Activated CD8-positive, alpha-beta T cell treated with anti-CD3 and anti-CD28 coated beads for 36 hours (primary cell): Measurements from ENCODE around the gene ANKRD28. TPM values are rescaled to one million over a fixed set of nuclear protein-coding genes. Genes with fewer than 3 reads are reported as not detected.

Source experiments
- ATAC-seq: fragments of 200-7000 bp; cut with Tn5 transposase; one replicate; pipeline ENCODE4 v1.10.0; 2021; ENCODE audit warnings: mild to moderate bottlenecking, moderate library complexity
- CTCF ChIA-PET: fragments of 350-600 bp; sonication (Branson Sonifier 250); formaldehyde crosslinking; loops from one replicate; lab custom pipeline; 2021; ENCODE audit warnings: antibody characterized with exemption; lab: Charles Lee
- POLR2A ChIA-PET: fragments of 350-600 bp; sonication (Branson Sonifier 250); formaldehyde crosslinking; loops from one replicate; lab custom pipeline; 2021; ENCODE audit warnings: antibody characterized with exemption; lab: Charles Lee
- DNase-seq: peaks from one replicate; pipeline ENCODE4 v3.0.0-alpha.2; 2020
- H3K27ac Mint-ChIP-seq: one replicate; pipeline ENCODE4 v1.8.0; 2021; ENCODE audit warnings: mild to moderate bottlenecking, mixed read lengths
- H3K27me3 Mint-ChIP-seq: one replicate; pipeline ENCODE4 v1.8.0; 2021; ENCODE audit warnings: mixed read lengths
- H3K36me3 Mint-ChIP-seq: one replicate; pipeline ENCODE4 v1.8.0; 2021; ENCODE audit warnings: low read depth, mixed read lengths
- H3K4me1 Mint-ChIP-seq: one replicate; pipeline ENCODE4 v1.8.0; 2021; ENCODE audit warnings: low read depth, mixed read lengths
- H3K4me3 Mint-ChIP-seq: one replicate; pipeline ENCODE4 v1.8.0; 2021; ENCODE audit warnings: mild to moderate bottlenecking, moderate library complexity, mixed read lengths
- H3K9me3 Mint-ChIP-seq: one replicate; pipeline ENCODE4 v1.8.0; 2021; ENCODE audit warnings: mixed read lengths
- CTCF ChIP-seq: fragments of 200-600 bp; IDR thresholded peaks from one replicate; pipeline ENCODE4 v1.8.0; 2022; ENCODE audit warnings: antibody characterized with exemption, mild to moderate bottlenecking
- intact Hi-C: fragments of 100-400 bp; cut with micrococcal nuclease; formaldehyde crosslinking; loops from one replicate; pipeline ENCODE4 v1.10.0; 2022
- total RNA-seq, 2 experiments: library from RNA; stranded (reverse); gene quantifications; one replicate each; pipeline ENCODE4 v1.2.3, GENCODE V29; 2021

Gene ANKRD28
- total RNA-seq, 2 experiments from 2014 or later: 32.9 to 35.3 TPM

- intact Hi-C loops: no loop called here
- H3K36me3 Mint-ChIP-seq: peaks cover 28% of the 10 kb centered on the region
Measured at GRCh38 chr3:15690230-15690629, 107.5 kb downstream of the ANKRD28 start.

GRCh38 chr3:15685927-15686326 lies 111.9 kb downstream of the ANKRD28 start:
- Mint-ChIP-seq H3K9me3 (no peaks in the 10 kb centered on the region), H3K4me1 (no peaks in the 10 kb centered on the region), H3K4me3 (no peak overlapping the region), H3K27me3 (no peaks in the 10 kb centered on the region), H3K27ac (no peak overlapping the region), H3K36me3 (peaks cover 20% of the 10 kb centered on the region)
- TF ChIP-seq CTCF: no peak
- ChIA-PET CTCF (interaction anchor here (1.7 kb wide), 1 partner anchor 10 kb away, joined by 4 read pairs; no protein-coding TSS in a partner anchor), POLR2A (no interaction called here)
- ATAC-seq (no peak), DNase-seq (no peak)
- intact Hi-C loops: no loop called here

More at GRCh38 chr3:15690230-15690629, 107.5 kb downstream of the ANKRD28 start:
- H3K27ac Mint-ChIP-seq: no peak overlapping the region
- CTCF ChIA-PET: no interaction called here
- no peak overlapping the region for H3K4me3 Mint-ChIP-seq
- no peak for TF ChIP-seq CTCF
- no peaks in the 10 kb centered on the region for H3K4me1 Mint-ChIP-seq
- H3K9me3 Mint-ChIP-seq: no peaks in the 10 kb centered on the region
- no peaks in the 10 kb centered on the region for H3K27me3 Mint-ChIP-seq
- DNase-seq (no peak), ATAC-seq (no peak)
- POLR2A ChIA-PET: no interaction called here

GRCh38 chr3:15683253-15683652 lies 114.5 kb downstream of the ANKRD28 start:
- TF ChIP-seq CTCF: no peak
- H3K4me3 Mint-ChIP-seq: no peak overlapping the region
- H3K36me3 Mint-ChIP-seq: peaks cover 24% of the 10 kb centered on the region
- H3K27ac Mint-ChIP-seq: no peak overlapping the region
- ChIA-PET POLR2A (no interaction called here), CTCF (interaction anchor here (1.2 to 1.7 kb wide), 2 partner anchors 16 to 53 kb away, joined by 3 to 7 read pairs; no protein-coding TSS in a partner anchor)
- intact Hi-C loops: no loop called here
- H3K4me1 Mint-ChIP-seq: no peaks in the 10 kb centered on the region
- no peak for DNase-seq
- no peaks in the 10 kb centered on the region for H3K27me3 Mint-ChIP-seq
- ATAC-seq: no peak
- H3K9me3 Mint-ChIP-seq: no peaks in the 10 kb centered on the region

- Mint-ChIP-seq H3K27ac (no peak overlapping the region), H3K9me3 (no peaks in the 10 kb centered on the region), H3K4me1 (no peaks in the 10 kb centered on the region), H3K36me3 (peaks cover 24% of the 10 kb centered on the region), H3K4me3 (no peak overlapping the region), H3K27me3 (no peaks in the 10 kb centered on the region)
- ChIA-PET POLR2A (no interaction called here), CTCF (interaction anchor here (0.7 to 1.7 kb wide), 3 partner anchors 15 to 52 kb away, joined by 3 to 7 read pairs (median 3); no protein-coding TSS in a partner anchor)
- DNase-seq: no peak
- no peak for TF ChIP-seq CTCF
- no peak for ATAC-seq
- intact Hi-C loops: no loop called here
Measured at GRCh38 chr3:15682561-15683185, 115.1 kb downstream of the ANKRD28 start.

GRCh38 chr3:15681668-15682067 lies 116.1 kb downstream of the ANKRD28 start:
- ATAC-seq: no peak
- intact Hi-C loops: no loop called here
- ChIA-PET POLR2A (no interaction called here), CTCF (no interaction called here)
- DNase-seq: no peak
- peaks cover 30% of the 10 kb centered on the region for H3K36me3 Mint-ChIP-seq
- no peaks in the 10 kb centered on the region for H3K27me3 Mint-ChIP-seq
- TF ChIP-seq CTCF: no peak
- H3K4me1 Mint-ChIP-seq: no peaks in the 10 kb centered on the region
- H3K9me3 Mint-ChIP-seq: no peaks in the 10 kb centered on the region
- H3K4me3 Mint-ChIP-seq: no peak overlapping the region
- no peak overlapping the region for H3K27ac Mint-ChIP-seq
